Measurements from ENCODE around the gene DSCAM.

Gene DSCAM

GRCh38 chr21:40562242-40563002, 284.5 kb downstream of the DSCAM start:
- no peak overlapping the region for H3K4me3 Mint-ChIP-seq
- H3K27ac Mint-ChIP-seq: no peak overlapping the region
- H3K9me3 Mint-ChIP-seq: peaks cover 11% of the 10 kb centered on the region
- intact Hi-C loops (cut with micrococcal nuclease): no loop called here
- no peaks in the 10 kb centered on the region for H3K4me1 Mint-ChIP-seq (ENCODE audit: low read depth)
- H3K27me3 Mint-ChIP-seq: no peaks in the 10 kb centered on the region
- H3K36me3 Mint-ChIP-seq (ENCODE audit: low read depth): no peaks in the 10 kb centered on the region

GRCh38 chr21:40556442-40556968, 290.5 kb downstream of the DSCAM start:
- H3K4me1 Mint-ChIP-seq (ENCODE audit: low read depth): no peaks in the 10 kb centered on the region
- no peak overlapping the region for H3K4me3 Mint-ChIP-seq
- intact Hi-C loops (cut with micrococcal nuclease): no loop called here
- H3K36me3 Mint-ChIP-seq (ENCODE audit: low read depth): no peaks in the 10 kb centered on the region
- H3K27ac Mint-ChIP-seq: no peak overlapping the region
- no peaks in the 10 kb centered on the region for H3K27me3 Mint-ChIP-seq
- H3K9me3 Mint-ChIP-seq: peaks cover 17% of the 10 kb centered on the region

GRCh38 chr21:40555021-40555528, 291.9 kb downstream of the DSCAM start:
- Mint-ChIP-seq H3K27me3 (no peaks in the 10 kb centered on the region), H3K27ac (no peak overlapping the region), H3K36me3 (ENCODE audit: low read depth) (no peaks in the 10 kb centered on the region), H3K9me3 (peaks cover 17% of the 10 kb centered on the region), H3K4me1 (ENCODE audit: low read depth) (no peaks in the 10 kb centered on the region), H3K4me3 (no peak overlapping the region)
- intact Hi-C loops (cut with micrococcal nuclease): no loop called here

- Mint-ChIP-seq H3K36me3 (ENCODE audit: low read depth) (no peaks in the 10 kb centered on the region), H3K4me1 (ENCODE audit: low read depth) (no peaks in the 10 kb centered on the region), H3K4me3 (no peak overlapping the region), H3K27ac (no peak overlapping the region), H3K27me3 (no peaks in the 10 kb centered on the region), H3K9me3 (peaks cover 17% of the 10 kb centered on the region)
- intact Hi-C loops (cut with micrococcal nuclease): no loop called here
Observed at GRCh38 chr21:40553781-40554180, 293.2 kb downstream of the DSCAM start.

- Mint-ChIP-seq H3K36me3 (ENCODE audit: low read depth) (no peaks in the 10 kb centered on the region), H3K27ac (no peak overlapping the region), H3K9me3 (peaks cover 10% of the 10 kb centered on the region), H3K4me1 (ENCODE audit: low read depth) (peaks cover 19% of the 10 kb centered on the region), H3K27me3 (peaks cover 10% of the 10 kb centered on the region), H3K4me3 (no peak overlapping the region)
- intact Hi-C loops (cut with micrococcal nuclease): no loop called here
Observed at GRCh38 chr21:40547906-40548513, 298.9 kb downstream of the DSCAM start.

GRCh38 chr21:40546647-40547046, 300.3 kb downstream of the DSCAM start:
- intact Hi-C loops (cut with micrococcal nuclease): no loop called here
- Mint-ChIP-seq H3K27me3 (peaks cover 10% of the 10 kb centered on the region), H3K9me3 (peaks cover 10% of the 10 kb centered on the region), H3K36me3 (ENCODE audit: low read depth) (no peaks in the 10 kb centered on the region), H3K4me3 (no peak overlapping the region), H3K27ac (peak overlapping the region; percentile 34), H3K4me1 (ENCODE audit: low read depth) (peaks cover 19% of the 10 kb centered on the region)

GRCh38 chr21:40540216-40540615, 306.7 kb downstream of the DSCAM start:
- intact Hi-C loops (cut with micrococcal nuclease): no loop called here
- Mint-ChIP-seq H3K9me3 (peaks cover 10% of the 10 kb centered on the region), H3K4me3 (no peak overlapping the region), H3K4me1 (ENCODE audit: low read depth) (no peaks in the 10 kb centered on the region), H3K27ac (no peak overlapping the region), H3K36me3 (ENCODE audit: low read depth) (no peaks in the 10 kb centered on the region), H3K27me3 (peaks cover 3% of the 10 kb centered on the region)

GRCh38 chr21:40534886-40535285, 312.1 kb downstream of the DSCAM start:
- H3K27me3 Mint-ChIP-seq: peaks cover 4% of the 10 kb centered on the region
- H3K27ac Mint-ChIP-seq: no peak overlapping the region
- H3K4me3 Mint-ChIP-seq: no peak overlapping the region
- H3K36me3 Mint-ChIP-seq (ENCODE audit: low read depth): no peaks in the 10 kb centered on the region
- H3K9me3 Mint-ChIP-seq: peaks cover 8% of the 10 kb centered on the region
- intact Hi-C loops (cut with micrococcal nuclease): no loop called here
- H3K4me1 Mint-ChIP-seq (ENCODE audit: low read depth): no peaks in the 10 kb centered on the region

- no peak overlapping the region for H3K27ac Mint-ChIP-seq
- H3K27me3 Mint-ChIP-seq: peaks cover 4% of the 10 kb centered on the region
- no peaks in the 10 kb centered on the region for H3K4me1 Mint-ChIP-seq (ENCODE audit: low read depth)
- peaks cover 21% of the 10 kb centered on the region for H3K9me3 Mint-ChIP-seq
- H3K4me3 Mint-ChIP-seq: no peak overlapping the region
- intact Hi-C loops (cut with micrococcal nuclease): no loop called here
- H3K36me3 Mint-ChIP-seq (ENCODE audit: low read depth): no peaks in the 10 kb centered on the region
Observed at GRCh38 chr21:40531431-40532110, 315.4 kb downstream of the DSCAM start.

- Mint-ChIP-seq H3K27me3 (peaks cover 4% of the 10 kb centered on the region), H3K4me1 (ENCODE audit: low read depth) (no peaks in the 10 kb centered on the region), H3K27ac (no peak overlapping the region), H3K4me3 (no peak overlapping the region), H3K36me3 (ENCODE audit: low read depth) (no peaks in the 10 kb centered on the region), H3K9me3 (peaks cover 21% of the 10 kb centered on the region)
- intact Hi-C loops (cut with micrococcal nuclease): no loop called here
Observed at GRCh38 chr21:40531016-40531415, 315.9 kb downstream of the DSCAM start.

GRCh38 chr21:40517646-40518045, 329.3 kb downstream of the DSCAM start:
- H3K4me1 Mint-ChIP-seq (ENCODE audit: low read depth): peaks cover 7% of the 10 kb centered on the region
- H3K4me3 Mint-ChIP-seq: no peak overlapping the region
- no peaks in the 10 kb centered on the region for H3K36me3 Mint-ChIP-seq (ENCODE audit: low read depth)

GRCh38 chr21:40516335-40516734, 330.6 kb downstream of the DSCAM start:
- Mint-ChIP-seq H3K4me3 (no peak overlapping the region), H3K27me3 (no peaks in the 10 kb centered on the region), H3K36me3 (ENCODE audit: low read depth) (no peaks in the 10 kb centered on the region), H3K9me3 (no peaks in the 10 kb centered on the region), H3K4me1 (ENCODE audit: low read depth) (peaks cover 7% of the 10 kb centered on the region), H3K27ac (no peak overlapping the region)
- intact Hi-C loops (cut with micrococcal nuclease): no loop called here

More at GRCh38 chr21:40517646-40518045, 329.3 kb downstream of the DSCAM start:
- intact Hi-C loops (cut with micrococcal nuclease): no loop called here
- no peaks in the 10 kb centered on the region for H3K27me3 Mint-ChIP-seq
- no peaks in the 10 kb centered on the region for H3K9me3 Mint-ChIP-seq
- no peak overlapping the region for H3K27ac Mint-ChIP-seq

GRCh38 chr21:40512590-40512989, 334.4 kb downstream of the DSCAM start:
- Mint-ChIP-seq H3K4me3 (no peak overlapping the region), H3K9me3 (no peaks in the 10 kb centered on the region)
- intact Hi-C loops (cut with micrococcal nuclease): no loop called here

GRCh38 chr21:40507978-40508377, 339.0 kb downstream of the DSCAM start:
- Mint-ChIP-seq H3K36me3 (ENCODE audit: low read depth) (no peaks in the 10 kb centered on the region), H3K9me3 (no peaks in the 10 kb centered on the region), H3K4me1 (ENCODE audit: low read depth) (no peaks in the 10 kb centered on the region), H3K4me3 (no peak overlapping the region), H3K27ac (no peak overlapping the region), H3K27me3 (no peaks in the 10 kb centered on the region)
- intact Hi-C loops (cut with micrococcal nuclease): no loop called here

More at GRCh38 chr21:40512590-40512989, 334.4 kb downstream of the DSCAM start:
- Mint-ChIP-seq H3K27me3 (no peaks in the 10 kb centered on the region), H3K27ac (no peak overlapping the region), H3K36me3 (ENCODE audit: low read depth) (no peaks in the 10 kb centered on the region), H3K4me1 (ENCODE audit: low read depth) (peaks cover 7% of the 10 kb centered on the region)

Measured in dendritic cell treated with granulocyte-macrophage colony-stimulating factor and Interleukin-4, amounts not matched to agents 40 ng/mL and 50 ng/mL, for 4 days (primary cell).